Fibroblast of lung (primary cell): ENCODE data around the gene CFAP68.

Experiments used
- CTCF ChIP-seq, 2 donors: IDR thresholded peaks in 1 of 2; conservative IDR thresholded peaks in 1 of 2; 1 replicate in 1 of 2; 2 replicates in 1 of 2; pipeline ENCODE4 v1.5.1; 2011 to 2012; ENCODE audit warnings: low read length in 2 of 2, control low read depth in 1 of 2, inconsistent platforms in 1 of 2, low read depth in 1 of 2, mild to moderate bottlenecking in 1 of 2
- EZH2 ChIP-seq: IDR thresholded peaks from 2 replicates; pipeline ENCODE4 v1.5.1; 2012; ENCODE audit warnings: low read length, control low read depth, mild to moderate bottlenecking; ENCODE audit errors: missing control alignments

GRCh38 chr11:111930472-111930871 is 51.1 kb downstream of the CFAP68 start:
- no peak for TF ChIP-seq CTCF (conservative IDR thresholded peaks at IDR 0.05 in 1 of 2, IDR thresholded peaks at IDR 0.05 in 1 of 2; ENCODE audit: low read depth in 1 of 2, low read length in 2 of 2)
- TF ChIP-seq EZH2 = no peak
